ENCODE measurements around the gene CBARP. TPM values are rescaled to one million over a fixed set of nuclear protein-coding genes. Genes with fewer than 3 reads are reported as not detected.

CBARP gene
- total RNA-seq, 2 experiments from 2014 or later: 0.09 to 0.13 TPM

DNA sequence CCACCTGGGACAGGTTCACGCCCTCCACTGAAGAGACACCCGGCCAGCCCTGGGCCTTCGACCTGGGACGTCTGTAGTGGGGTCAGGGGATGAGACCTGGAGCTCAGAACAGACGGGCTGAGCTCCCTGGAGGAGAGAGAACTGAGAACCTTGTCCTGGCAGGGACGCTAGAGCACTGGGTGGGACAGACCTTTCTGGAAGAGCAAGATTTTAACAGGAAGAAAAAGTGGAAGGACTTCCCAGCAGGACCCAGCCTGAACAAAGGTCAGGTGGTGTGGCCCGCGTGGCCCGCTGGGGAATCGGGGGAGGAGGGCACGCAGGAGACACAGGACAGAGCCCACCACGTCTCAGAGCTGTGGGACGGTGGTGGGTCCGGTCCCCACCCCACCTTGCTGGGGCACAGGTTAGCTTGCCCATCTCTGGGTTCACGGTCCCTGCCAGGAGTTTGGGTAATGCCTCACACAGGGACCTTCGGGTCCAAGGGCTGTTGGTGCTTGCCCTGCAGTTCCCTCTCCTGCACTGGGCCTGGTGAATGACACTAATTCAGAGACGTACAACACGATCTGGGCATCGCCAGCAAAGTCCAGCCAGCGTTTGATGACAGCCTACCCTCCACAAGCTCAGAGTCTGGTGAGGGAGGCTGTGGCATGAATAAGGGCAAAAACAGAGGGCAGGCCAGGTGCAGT is 46.6 kb upstream of the CBARP start:
- Histone ChIP-seq H3K4me2 (ENCODE audit: low read length) (no peak overlapping the region), H3K27ac (ENCODE audit: low read depth, low read length, poor library complexity, severe bottlenecking) (no peak overlapping the region), H3K36me3 (ENCODE audit: insufficient read depth, low read length) (peaks cover 16% of the 10 kb centered on the region), H3K9me3 (ENCODE audit: low read length) (no peaks in the 10 kb centered on the region), H3K79me2 (ENCODE audit: insufficient read depth, low read depth, low read length) (no peaks in the 10 kb centered on the region), H3K4me3 (ENCODE audit: low read depth, low read length, poor library complexity, severe bottlenecking) (no peak overlapping the region), H3K4me1 (ENCODE audit: insufficient read depth, low read length, poor library complexity, severe bottlenecking) (no peaks in the 10 kb centered on the region), H3K9me2 (ENCODE audit: insufficient read depth, low read length) (no peaks in the 10 kb centered on the region), H4K20me1 (ENCODE audit: insufficient read depth, low read length) (no peaks in the 10 kb centered on the region), H2AFZ (ENCODE audit: low read length) (no peak overlapping the region)
- TF ChIP-seq, protein P1, sequence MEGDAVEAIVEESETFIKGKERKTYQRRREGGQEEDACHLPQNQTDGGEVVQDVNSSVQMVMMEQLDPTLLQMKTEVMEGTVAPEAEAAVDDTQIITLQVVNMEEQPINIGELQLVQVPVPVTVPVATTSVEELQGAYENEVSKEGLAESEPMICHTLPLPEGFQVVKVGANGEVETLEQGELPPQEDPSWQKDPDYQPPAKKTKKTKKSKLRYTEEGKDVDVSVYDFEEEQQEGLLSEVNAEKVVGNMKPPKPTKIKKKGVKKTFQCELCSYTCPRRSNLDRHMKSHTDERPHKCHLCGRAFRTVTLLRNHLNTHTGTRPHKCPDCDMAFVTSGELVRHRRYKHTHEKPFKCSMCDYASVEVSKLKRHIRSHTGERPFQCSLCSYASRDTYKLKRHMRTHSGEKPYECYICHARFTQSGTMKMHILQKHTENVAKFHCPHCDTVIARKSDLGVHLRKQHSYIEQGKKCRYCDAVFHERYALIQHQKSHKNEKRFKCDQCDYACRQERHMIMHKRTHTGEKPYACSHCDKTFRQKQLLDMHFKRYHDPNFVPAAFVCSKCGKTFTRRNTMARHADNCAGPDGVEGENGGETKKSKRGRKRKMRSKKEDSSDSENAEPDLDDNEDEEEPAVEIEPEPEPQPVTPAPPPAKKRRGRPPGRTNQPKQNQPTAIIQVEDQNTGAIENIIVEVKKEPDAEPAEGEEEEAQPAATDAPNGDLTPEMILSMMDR (conservative IDR thresholded peaks at IDR 0.05; ENCODE audit: low read length): no peak
- no peak for TF ChIP-seq EZH2phosphoT487 (IDR thresholded peaks at IDR 0.05; ENCODE audit: borderline replicate concordance, low read depth, low read length)
- no TSS peak for BruUV-seq (replicated peaks)
- intact Hi-C loops (cut with micrococcal nuclease; ENCODE audit: unreplicated experiment): no loop called here
- ChIA-PET CTCF (ENCODE audit: unreplicated experiment) (no interaction called here), POLR2A (no interaction called here)
- no peak for DNase-seq (ENCODE audit: low spot score)

DNA sequence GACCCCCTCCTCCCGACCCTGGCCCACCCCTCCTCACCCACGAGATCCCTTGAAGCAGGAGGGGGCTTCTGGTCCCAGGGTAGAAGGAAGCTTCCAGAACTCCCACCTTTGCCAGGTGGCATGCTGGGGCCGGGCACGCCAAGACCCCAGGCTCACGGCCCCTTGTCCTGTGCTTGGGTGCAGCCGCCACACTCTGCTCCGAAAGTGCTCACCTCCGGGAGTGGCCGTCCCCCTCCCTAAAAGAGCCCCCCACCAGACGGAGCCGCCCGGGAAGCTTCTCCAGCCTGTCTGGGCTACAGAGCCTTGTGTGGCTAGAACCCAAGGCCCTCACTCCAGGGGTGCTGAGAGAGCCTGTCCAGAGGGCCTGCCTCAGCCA is 46.1 kb upstream of the CBARP start:
- Histone ChIP-seq H4K20me1 (ENCODE audit: insufficient read depth, low read length) (no peaks in the 10 kb centered on the region), H3K36me3 (ENCODE audit: insufficient read depth, low read length) (peaks cover 21% of the 10 kb centered on the region), H3K79me2 (ENCODE audit: insufficient read depth, low read depth, low read length) (no peaks in the 10 kb centered on the region), H3K4me2 (ENCODE audit: low read length) (no peak overlapping the region), H3K4me3 (ENCODE audit: low read depth, low read length, poor library complexity, severe bottlenecking) (no peak overlapping the region), H3K4me1 (ENCODE audit: insufficient read depth, low read length, poor library complexity, severe bottlenecking) (no peaks in the 10 kb centered on the region), H3K9me2 (ENCODE audit: insufficient read depth, low read length) (no peaks in the 10 kb centered on the region), H3K9me3 (ENCODE audit: low read length) (no peaks in the 10 kb centered on the region), H2AFZ (ENCODE audit: low read length) (no peak overlapping the region), H3K27ac (ENCODE audit: low read depth, low read length, poor library complexity, severe bottlenecking) (no peak overlapping the region)
- POLR2A ChIA-PET: no interaction called here
- intact Hi-C loops (cut with micrococcal nuclease; ENCODE audit: unreplicated experiment): no loop called here
- DNase-seq (ENCODE audit: low spot score): no peak
- no peak for TF ChIP-seq EZH2phosphoT487 (IDR thresholded peaks at IDR 0.05; ENCODE audit: borderline replicate concordance, low read depth, low read length)
- TF ChIP-seq, protein P1 (conservative IDR thresholded peaks at IDR 0.05; ENCODE audit: low read length): no peak
- CTCF ChIA-PET (ENCODE audit: unreplicated experiment): no interaction called here
- BruUV-seq (replicated peaks): no TSS peak

DNA sequence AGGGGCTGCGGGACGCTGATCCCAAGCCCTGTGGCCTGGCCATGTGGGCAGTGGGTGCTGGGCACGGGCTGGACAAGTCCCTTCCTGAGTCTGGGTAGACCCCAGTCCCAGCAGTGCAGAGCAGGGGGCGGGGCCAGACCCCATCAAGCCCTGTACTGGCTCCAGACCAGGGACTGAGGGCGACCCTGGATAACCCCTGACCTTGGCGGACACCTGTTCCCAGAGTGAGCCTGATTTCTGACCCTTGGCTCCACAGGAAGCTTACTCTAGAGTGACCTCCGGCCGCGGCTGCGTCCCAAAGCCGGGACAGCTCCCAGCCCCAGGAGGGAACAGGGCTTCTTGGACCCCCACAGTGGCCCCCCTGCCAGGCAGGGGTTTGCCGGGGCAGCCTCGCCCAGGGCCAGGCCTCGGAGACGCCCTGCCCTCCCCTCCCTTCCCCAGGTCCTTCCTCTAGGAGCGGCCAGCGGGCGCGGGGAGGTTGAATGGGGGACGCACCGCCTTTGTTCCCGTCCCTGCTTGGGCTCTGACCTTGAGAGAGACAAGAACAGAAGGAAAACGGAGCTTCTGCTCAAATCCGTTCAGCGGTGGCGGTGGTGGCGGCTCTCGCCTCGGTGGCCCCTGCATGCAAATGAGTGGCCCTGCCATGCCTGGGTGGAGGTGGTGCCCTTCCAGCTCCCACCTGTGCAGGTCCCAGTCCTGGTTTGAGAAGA is 45.6 kb upstream of the CBARP start:
- H3K79me2 ChIP-seq (ENCODE audit: insufficient read depth, low read depth, low read length): no peaks in the 10 kb centered on the region
- intact Hi-C loops (cut with micrococcal nuclease; ENCODE audit: unreplicated experiment): no loop called here
- no peaks in the 10 kb centered on the region for H3K9me2 ChIP-seq (ENCODE audit: insufficient read depth, low read length)
- ChIA-PET POLR2A (no interaction called here), CTCF (ENCODE audit: unreplicated experiment) (no interaction called here)
- TF ChIP-seq EZH2phosphoT487 (IDR thresholded peaks at IDR 0.05; ENCODE audit: borderline replicate concordance, low read depth, low read length): no peak
- TF ChIP-seq, protein P1 (conservative IDR thresholded peaks at IDR 0.05; ENCODE audit: low read length): no peak
- H4K20me1 ChIP-seq (ENCODE audit: insufficient read depth, low read length): no peaks in the 10 kb centered on the region
- no peak for DNase-seq (ENCODE audit: low spot score)
- no peak overlapping the region for H2AFZ ChIP-seq (ENCODE audit: low read length)
- H3K36me3 ChIP-seq (ENCODE audit: insufficient read depth, low read length): peaks cover 27% of the 10 kb centered on the region
- H3K4me1 ChIP-seq (ENCODE audit: insufficient read depth, low read length, poor library complexity, severe bottlenecking): no peaks in the 10 kb centered on the region
- no TSS peak for BruUV-seq (replicated peaks)
- H3K4me2 ChIP-seq (ENCODE audit: low read length): no peak overlapping the region
- no peak overlapping the region for H3K4me3 ChIP-seq (ENCODE audit: low read depth, low read length, poor library complexity, severe bottlenecking)
- no peaks in the 10 kb centered on the region for H3K9me3 ChIP-seq (ENCODE audit: low read length)
- no peak overlapping the region for H3K27ac ChIP-seq (ENCODE audit: low read depth, low read length, poor library complexity, severe bottlenecking)

All from OCI-LY7 (cell line).